K562 (cell line): ENCODE data around the gene NDUFV2. TPM values are rescaled to one million over a fixed set of nuclear protein-coding genes. Genes with fewer than 3 reads are reported as not detected.

Experiments used
- ATAC-seq: fragments of 200-7000 bp; cut with Tn5 transposase; 3 replicates; pipeline ENCODE4 v1.9.1; 2020; ENCODE audit warnings: moderate library complexity
- Bru-seq: library from RNA; stranded (reverse); fragments of 400-500 nt; gene quantifications from one replicate; lab custom pipeline; 2021; lab: Mats Ljungman, UMichigan
- BruChase-seq, 2 experiments: library from RNA; stranded (reverse); fragments of 400-500 nt; gene quantifications; one replicate each; lab custom pipeline; 2021; lab: Mats Ljungman, UMichigan
- BruUV-seq: library from RNA; stranded (reverse); fragments of 400-500 nt; replicated peaks from 2 replicates; lab custom pipeline; 2021; lab: Mats Ljungman, UMichigan
- CTCF ChIA-PET: fragments of 300-600 bp; formaldehyde crosslinking; extraction: SDS; loops from one replicate; lab custom pipeline; 2021; ENCODE audit warnings: low intra/inter-chr PET ratio; lab: Yijun Ruan, JAX
- POLR2A ChIA-PET: fragments of 300-600, 350-650 bp; sonication (Branson Sonifier 250); formaldehyde crosslinking; extraction: SDS; loops from one replicate; lab custom pipeline; 2021; ENCODE audit warnings: antibody characterized with exemption, inconsistent platforms; lab: Yijun Ruan, JAX
- DNase-seq, 4 experiments: peaks; one replicate each; pipeline versions ENCODE4 v3.0.0 to v3.0.0-alpha.2; 2011 to 2018; ENCODE audit warnings: low spot score in 3 of 4, mixed read lengths in 3 of 4; ENCODE audit errors: extremely low read depth in 1 of 4
- FAIRE-seq: peaks from 2 replicates; lab custom pipeline; 2011; peaks lifted over from hg19 to GRCh38; lab: Jason Lieb, UNC
- H2AFZ ChIP-seq: 2 replicates; pipeline ENCODE4 v1.6.0; 2011; ENCODE audit warnings: low read depth, low read length, control low read depth, inconsistent platforms
- H3K27ac ChIP-seq: fragments of 200-600 bp; 3 replicates; pipeline ENCODE4 v1.8.0; 2011; ENCODE audit warnings: low read depth, mild to moderate bottlenecking, control low read depth, inconsistent platforms, low read length, moderate library complexity, mixed read lengths; ENCODE audit errors: extremely low read depth
- H3K27me3 ChIP-seq, 2 experiments: fragments of 300-600 bp in 1 of 2; 2 replicates in 1 of 2; 3 replicates in 1 of 2; pipeline versions ENCODE4 v1.6.0 to v1.8.0; 2011; ENCODE audit warnings: inconsistent platforms in 2 of 2, low read length in 2 of 2, mild to moderate bottlenecking in 1 of 2, mixed read lengths in 1 of 2, moderate library complexity in 1 of 2; ENCODE audit not compliant: control insufficient read depth in 2 of 2, insufficient read depth in 2 of 2
- H3K36me3 ChIP-seq: fragments of 300-600 bp; 3 replicates; pipeline ENCODE4 v1.8.0; 2011; ENCODE audit warnings: mild to moderate bottlenecking, low read length, inconsistent platforms; ENCODE audit not compliant: control insufficient read depth, insufficient read depth
- H3K4me1 ChIP-seq, 2 experiments: fragments of 200-600 bp in 1 of 2; replicated peaks in 1 of 2; 2 replicates in 1 of 2; 3 replicates in 1 of 2; pipeline versions ENCODE4 v1.5.1 to v1.8.0; 2011; ENCODE audit warnings: inconsistent platforms in 2 of 2, low read length in 2 of 2, mild to moderate bottlenecking in 1 of 2, mixed read lengths in 1 of 2, moderate library complexity in 1 of 2; ENCODE audit not compliant: control insufficient read depth in 2 of 2, insufficient read depth in 2 of 2
- H3K4me2 ChIP-seq: 2 replicates; pipeline ENCODE4 v1.6.1; 2011; ENCODE audit warnings: low read length, control low read depth, inconsistent platforms, mixed read lengths; ENCODE audit not compliant: insufficient read depth
- H3K4me3 ChIP-seq: fragments of 200-600 bp; sonication (generic), shearing (Covaris generic); 2 replicates; pipeline ENCODE4 v1.5.1; 2016; ENCODE audit warnings: control low read depth, inconsistent platforms
- H3K79me2 ChIP-seq: fragments of 200-600 bp; 3 replicates; pipeline ENCODE4 v1.8.0; 2011; ENCODE audit warnings: low read length, inconsistent platforms; ENCODE audit not compliant: control insufficient read depth, insufficient read depth
- H3K9ac ChIP-seq, 2 experiments: 2 replicates each; pipeline versions ENCODE4 v1.6.0 to v1.6.1; 2011; ENCODE audit warnings: low read depth in 2 of 2, low read length in 2 of 2, control low read depth in 1 of 2, inconsistent platforms in 1 of 2, mild to moderate bottlenecking in 1 of 2, mixed read lengths in 1 of 2; ENCODE audit not compliant: insufficient read depth in 1 of 2
- H3K9me1 ChIP-seq: one replicate; pipeline ENCODE4 v1.6.0; 2011; ENCODE audit warnings: inconsistent platforms, mild to moderate bottlenecking, low read length, moderate library complexity; ENCODE audit not compliant: control insufficient read depth, insufficient read depth
- H3K9me3 ChIP-seq: replicated peaks from 2 replicates; pipeline ENCODE4 v1.5.1; 2011; ENCODE audit warnings: low read depth, low read length, inconsistent platforms; ENCODE audit not compliant: control insufficient read depth, insufficient read depth
- H4K20me1 ChIP-seq: replicated peaks from 2 replicates; pipeline ENCODE4 v1.6.1; 2011; ENCODE audit warnings: low read length, inconsistent platforms, mixed read lengths; ENCODE audit not compliant: control insufficient read depth, insufficient read depth
- HMGN3 ChIP-seq: IDR thresholded peaks from 2 replicates; pipeline ENCODE4 v1.6.1; 2011; ENCODE audit warnings: borderline replicate concordance, low read depth, mild to moderate bottlenecking, mixed read lengths, low read length; ENCODE audit not compliant: insufficient read length; ENCODE audit errors: extremely low read depth
- PHF8 ChIP-seq: fragments of 200-600 bp; sonication (generic); IDR thresholded peaks from 2 replicates; pipeline ENCODE4 v1.6.1; 2012; ENCODE audit warnings: mixed run types, mild to moderate bottlenecking, inconsistent platforms, low read length, moderate library complexity, borderline replicate concordance
- PURB ChIP-seq: sonication (generic); formaldehyde crosslinking; IDR thresholded peaks from 2 replicates; pipeline ENCODE4 v1.9.0; 2021; ENCODE audit warnings: low read depth, mild to moderate bottlenecking, missing genetic modification reagents
- RFX7 ChIP-seq: fragments of 250-450 bp; sonication (Bioruptor Pico); IDR thresholded peaks from 2 replicates; pipeline ENCODE4 v1.5.1; 2021; ENCODE audit warnings: mild to moderate bottlenecking
- SMAD4 ChIP-seq: fragments of 250-450 bp; sonication (Bioruptor Pico); conservative IDR thresholded peaks from 2 replicates; pipeline ENCODE4 v1.8.0; 2021; ENCODE audit warnings: inconsistent platforms, mild to moderate bottlenecking, moderate library complexity
- ZBTB11 ChIP-seq, 3 experiments: fragments of 200-800 bp in 1 of 3; fragments of 250-450 bp in 1 of 3; fragments of 450-650 bp in 1 of 3; sonication (Bioruptor Pico) in 1 of 3; sonication (Bioruptor generic) in 1 of 3; formaldehyde crosslinking in 1 of 3; IDR thresholded peaks; 2 replicates each; pipeline versions ENCODE4 v1.6.1 to v1.8.0; 2016 to 2022; ENCODE audit warnings: mild to moderate bottlenecking in 2 of 3, missing genetic modification characterization in 2 of 3, missing compliant biosample characterization in 1 of 3, moderate library complexity in 1 of 3
- ZBTB7A ChIP-seq: IDR thresholded peaks from 2 replicates; pipeline ENCODE4 v1.6.1; 2011; ENCODE audit warnings: low read depth, mild to moderate bottlenecking, low read length, moderate library complexity, borderline replicate concordance; ENCODE audit not compliant: control insufficient read depth
- ZNF76 ChIP-seq: fragments of 250-450 bp; sonication (Bioruptor Pico); IDR thresholded peaks from 2 replicates; pipeline ENCODE4 v1.4.0; 2020; ENCODE audit warnings: mild to moderate bottlenecking, moderate library complexity, borderline replicate concordance
- WGBS: fragments of 100-300 bp; shearing (Covaris generic); methylation state at CpG from one replicate; pipeline ENCODE4 v1.1.6; 2016; ENCODE audit warnings: low coverage, mixed read lengths; ENCODE audit not compliant: insufficient coverage; ENCODE audit errors: missing lambda C conversion rate; 5-methylcytosine and 5-hydroxymethylcytosine counted together
- in situ Hi-C: fragments of 300-500 bp; cut with MboI; formaldehyde crosslinking; loops from 4 replicates; pipeline ENCODE4 v1.15.0; 2018; ENCODE audit warnings: inconsistent platforms, mixed read lengths
- intact Hi-C: fragments of 100-400 bp; cut with micrococcal nuclease; formaldehyde crosslinking; loops from 2 replicates; pipeline ENCODE4 v1.14.2; 2022
- long read RNA-seq, 3 experiments: library from polyadenylated mRNA in 2 of 3; library from RNA in 1 of 3; unstranded in 2 of 3; stranded (forward) in 1 of 3; transcript quantifications; one replicate each; pipeline ENCODE4 v2.0.0, GENCODE V29; 2019 to 2022
- polyA minus RNA-seq, 3 experiments: library from RNA; depleted of rRNA, polyadenylated mRNA; stranded (reverse); fragments of >200 nt; gene quantifications; 2 replicates each; pipeline ENCODE4 v1.2.3, GENCODE V29; 2011
- polyA plus RNA-seq, 8 experiments: library from polyadenylated mRNA; depleted of rRNA in 4 of 8; stranded (reverse) in 5 of 8; unstranded in 3 of 8; fragments of >200 nt; fragmentation: Nextera tagmentation in 2 of 8; fragmentation: Illumina TruSeq in 1 of 8; extraction: Ambion mirVana in 2 of 8; extraction: Trizol in 1 of 8; gene quantifications; 2 replicates each; pipeline versions ENCODE4 v1.2.1 to v1.2.3, GENCODE V29; 2011 to 2014; ENCODE audit warnings: inconsistent platforms in 1 of 8, missing spikeins in 1 of 8
- total RNA-seq, 7 experiments: library from RNA; depleted of rRNA in 6 of 7; stranded (reverse); fragments of >200 nt in 6 of 7; fragmentation: Illumina TruSeq in 2 of 7; extraction: Trizol in 2 of 7; gene quantifications; 2 replicates each; pipeline versions ENCODE4 v1.2.1 to v1.2.3, GENCODE V29; 2011 to 2021; ENCODE audit warnings: low replicate concordance in 1 of 7

Gene NDUFV2
- total RNA-seq (2011; cell fraction: chromatin; rRNA removed; ENCODE audit: low replicate concordance) = 122 and 367 TPM in 2 replicates
- 101 and 132 TPM in 2 replicates for total RNA-seq (2011; cell fraction: nucleolus; rRNA removed)
- 250 and 347 TPM in 2 replicates for total RNA-seq (2011; cell fraction: nucleoplasm; rRNA removed)
- total RNA-seq (2014; rRNA removed) (213 and 332 TPM in 2 replicates), total RNA-seq (2014; rRNA removed; fragmentation: Illumina TruSeq; extraction: Trizol) (378 and 409 TPM in 2 replicates), total RNA-seq (2015; rRNA removed; fragmentation: Illumina TruSeq; extraction: Trizol) (341 and 397 TPM in 2 replicates), total RNA-seq (2021) (302 and 312 TPM in 2 replicates), polyA plus RNA-seq (2011; rRNA removed) (451 and 487 TPM in 2 replicates), polyA plus RNA-seq (2014; fragmentation: Illumina TruSeq; extraction: Trizol) (354 and 361 TPM in 2 replicates), polyA plus RNA-seq (2014; fragmentation: Nextera tagmentation; extraction: Ambion mirVana) (100 to 1,000 TPM; 384 to 550 TPM), polyA plus RNA-seq (2014; rRNA removed) (389 and 437 TPM in 2 replicates), polyA minus RNA-seq (2011; rRNA and poly(A)+ RNA removed) (148 and 223 TPM in 2 replicates), Bru-seq, nascent RNA (percentile 99 among the genes with signal in this experiment), BruChase-seq, experiment 1, labeled RNA remaining after a 2-hour chase (percentile 99 among the genes with signal in this experiment), BruChase-seq, experiment 2, labeled RNA remaining after a 6-hour chase (percentile 99 among the genes with signal in this experiment)
- polyA plus RNA-seq (2011; cell fraction: cytosol; rRNA removed) = 117 and 214 TPM in 2 replicates
- polyA plus RNA-seq (2011; cell fraction: nucleus; rRNA removed) = 97.9 and 211 TPM in 2 replicates
- 263 and 279 TPM in 2 replicates for polyA plus RNA-seq (2012)
- 44.6 and 66.0 TPM in 2 replicates for polyA minus RNA-seq (2011; cell fraction: cytosol; rRNA and poly(A)+ RNA removed)
- polyA minus RNA-seq (2011; cell fraction: nucleus; rRNA and poly(A)+ RNA removed) = 155 and 334 TPM in 2 replicates
- long read RNA-seq, experiment 1, transcript NDUFV2-201 (8 exons, 930 nt) = major isoform, 683 of 710 reads
- long read RNA-seq, experiment 1, partial matches to known transcripts = 12 of 710 reads
- long read RNA-seq, experiment 1, other reads (novel, unspliced or antisense) = 14 of 710 reads
- long read RNA-seq, experiment 2, transcript NDUFV2-201 (8 exons, 930 nt) = major isoform, 311 of 323 reads
- long read RNA-seq, experiment 2, partial matches to known transcripts = 5 of 323 reads
- long read RNA-seq, experiment 2, other reads (novel, unspliced or antisense) = 6 of 323 reads
- long read RNA-seq, experiment 3, transcript NDUFV2-201 (8 exons, 930 nt) = major isoform, 458 of 480 reads
- long read RNA-seq, experiment 3, partial matches to known transcripts = 15 of 480 reads
- long read RNA-seq, experiment 3, other reads (novel, unspliced or antisense) = 6 of 480 reads

GRCh38 chr18:9102508-9103375, at the start of gene NDUFV2:
Gene NDUFV2 (plus strand): TSS chr18:9102699. CDS start chr18:9102744, 45 bp downstream.
- peak; percentile 99 to 100 (median 100) for DNase-seq
- Histone ChIP-seq H3K4me1 (peaks cover 5 to 19% of the 10 kb centered on the region in 2 experiments), H3K4me3 (peak within 1 kb of the TSS; percentile 51), H4K20me1 (peaks cover 33% of the 10 kb centered on the region), H3K9ac (peak within 1 kb of the TSS; percentile 82 to 92), H3K36me3 (peaks cover 40% of the 10 kb centered on the region), H3K9me1 (no peaks in the 10 kb centered on the region), H3K27me3 (no peaks in the 10 kb centered on the region), H3K27ac (peak within 1 kb of the TSS; percentile 80), H3K9me3 (no peaks in the 10 kb centered on the region), H3K79me2 (peaks cover 65% of the 10 kb centered on the region), H2AFZ (peak within 1 kb of the TSS; percentile 83), H3K4me2 (peak within 1 kb of the TSS; percentile 84)
- FAIRE-seq = peak; percentile 65
- ChIA-PET CTCF (no interaction called here), POLR2A (interaction anchor here (0.6 to 4.6 kb wide), 11 partner anchors 7 to 395 kb away, joined by 3 to 53 read pairs (median 5); no protein-coding TSS in a partner anchor)
- in situ Hi-C loops = no loop called here
- ATAC-seq = peak; percentile 90
- WGBS = under 1% methylated on average over 49 of the region's 64 CpGs
- intact Hi-C loops = loop anchor here (2.0 kb wide), 2 partner anchors 20 to 34 kb away; partner anchors contain the start of gene ANKRD12
- BruUV-seq = no TSS peak
- TF ChIP-seq PURB = no peak
- peak; percentile 75 for TF ChIP-seq HMGN3
- TF ChIP-seq SMAD4 (CRISPR knock-in tag) = peak; percentile 44
- TF ChIP-seq RFX7 (CRISPR knock-in tag) = no peak
- peak in 2 of 3 experiments; percentile 41 to 84; a peak in 3 of 6 replicates for TF ChIP-seq ZBTB11 (CRISPR knock-in tag; IDR thresholded peaks at IDR 0.05)
- peak; percentile 52; the same call in 1 of the 2 replicates for TF ChIP-seq ZNF76
- TF ChIP-seq PHF8 = peak; percentile 90
- TF ChIP-seq ZBTB7A = peak; percentile 90; the same call in 1 of the 2 replicates
